Gastroesophageal sphincter (tissue), 3 donors: ENCODE data around the gene CARS2.

Experiments
- POLR2A ChIP-seq, 2 donors: fragments of 450-650 bp; IDR thresholded peaks; one replicate each; pipeline ENCODE4 v1.6.1; 2017; ENCODE audit warnings: antibody characterized with exemption in 2 of 2, mild to moderate bottlenecking in 2 of 2, moderate library complexity in 1 of 2
- TF ChIP-seq, protein P1 (sequence below), 4 experiments: fragments of 200-600 bp in 2 of 4; fragments of 450-650 bp in 2 of 4; sonication (generic) in 1 of 4; IDR thresholded peaks; one replicate each; pipeline ENCODE4 v1.5.1; 2017 to 2019; ENCODE audit warnings: antibody characterized with exemption in 4 of 4, mild to moderate bottlenecking in 2 of 4, moderate library complexity in 2 of 4

DNA sequence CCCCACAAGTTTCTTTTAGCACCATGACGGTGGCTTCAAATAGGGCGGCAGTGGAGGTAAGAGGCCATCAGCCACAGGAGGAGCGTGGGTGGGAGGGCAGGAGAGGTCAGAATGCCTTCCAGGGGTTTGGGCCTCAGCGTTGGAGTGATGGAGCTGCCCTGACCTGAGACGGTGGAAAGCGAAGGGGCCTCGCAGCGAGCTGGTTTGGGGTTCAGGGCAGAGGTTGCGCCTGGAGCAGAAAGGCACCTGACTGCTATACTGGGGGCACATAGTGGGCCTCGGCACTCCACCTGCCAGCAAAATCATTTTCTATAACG, 91.0 kb downstream of the CARS2 start:
- TF ChIP-seq, protein P1, sequence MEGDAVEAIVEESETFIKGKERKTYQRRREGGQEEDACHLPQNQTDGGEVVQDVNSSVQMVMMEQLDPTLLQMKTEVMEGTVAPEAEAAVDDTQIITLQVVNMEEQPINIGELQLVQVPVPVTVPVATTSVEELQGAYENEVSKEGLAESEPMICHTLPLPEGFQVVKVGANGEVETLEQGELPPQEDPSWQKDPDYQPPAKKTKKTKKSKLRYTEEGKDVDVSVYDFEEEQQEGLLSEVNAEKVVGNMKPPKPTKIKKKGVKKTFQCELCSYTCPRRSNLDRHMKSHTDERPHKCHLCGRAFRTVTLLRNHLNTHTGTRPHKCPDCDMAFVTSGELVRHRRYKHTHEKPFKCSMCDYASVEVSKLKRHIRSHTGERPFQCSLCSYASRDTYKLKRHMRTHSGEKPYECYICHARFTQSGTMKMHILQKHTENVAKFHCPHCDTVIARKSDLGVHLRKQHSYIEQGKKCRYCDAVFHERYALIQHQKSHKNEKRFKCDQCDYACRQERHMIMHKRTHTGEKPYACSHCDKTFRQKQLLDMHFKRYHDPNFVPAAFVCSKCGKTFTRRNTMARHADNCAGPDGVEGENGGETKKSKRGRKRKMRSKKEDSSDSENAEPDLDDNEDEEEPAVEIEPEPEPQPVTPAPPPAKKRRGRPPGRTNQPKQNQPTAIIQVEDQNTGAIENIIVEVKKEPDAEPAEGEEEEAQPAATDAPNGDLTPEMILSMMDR (IDR thresholded peaks at IDR 0.05), result no peak
- no peak for TF ChIP-seq POLR2A (IDR thresholded peaks at IDR 0.05)
